Nephron progenitor cell (in vitro differentiated cells): Measurements from ENCODE around the gene BBS9.

Source experiments
- DNase-seq: peaks from one replicate; pipeline ENCODE4 v3.0.0; 2021
- H3K27ac Mint-ChIP-seq: 2 replicates; pipeline ENCODE4 v1.8.0; 2021; ENCODE audit warnings: mild to moderate bottlenecking, moderate library complexity, mixed read lengths
- H3K27me3 Mint-ChIP-seq: 2 replicates; pipeline ENCODE4 v1.8.0; 2021; ENCODE audit warnings: mild to moderate bottlenecking, low read depth, mixed read lengths; ENCODE audit not compliant: poor library complexity
- H3K36me3 Mint-ChIP-seq: 2 replicates; pipeline ENCODE4 v1.8.0; 2021; ENCODE audit warnings: low read depth, mixed read lengths
- H3K4me1 Mint-ChIP-seq: 2 replicates; pipeline ENCODE4 v1.8.0; 2021; ENCODE audit warnings: mixed read lengths
- H3K4me3 Mint-ChIP-seq: 2 replicates; pipeline ENCODE4 v1.8.0; 2021; ENCODE audit warnings: mild to moderate bottlenecking, moderate library complexity, mixed read lengths
- H3K9me3 Mint-ChIP-seq: 2 replicates; pipeline ENCODE4 v1.8.0; 2021; ENCODE audit warnings: mild to moderate bottlenecking, moderate library complexity, mixed read lengths
- TF ChIP-seq, protein P1 (sequence below): fragments of 200-600 bp; sonication (generic); IDR thresholded peaks from 2 replicates; pipeline ENCODE4 v1.5.0; 2021; ENCODE audit warnings: antibody characterized with exemption

Gene BBS9

DNA sequence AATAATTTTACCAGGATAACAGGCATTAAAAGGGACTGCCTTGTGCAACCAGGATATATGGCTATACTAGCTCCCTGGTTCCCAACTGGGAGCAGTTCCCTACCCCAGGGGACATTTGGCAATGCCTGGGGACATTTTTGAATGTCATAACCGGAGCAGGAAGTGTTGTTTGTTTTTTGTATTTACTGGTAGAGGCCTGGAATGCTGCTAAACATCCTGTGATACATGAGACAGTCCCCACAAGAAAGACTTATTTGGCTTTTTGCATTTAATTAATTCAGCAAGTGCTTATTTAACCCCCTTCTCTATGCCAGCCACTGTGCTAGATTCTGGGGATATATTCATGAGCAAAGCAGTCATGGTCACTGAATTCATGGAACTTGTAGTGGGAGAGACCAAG is 181.2 kb downstream of the BBS9 start:
- TF ChIP-seq, protein P1, sequence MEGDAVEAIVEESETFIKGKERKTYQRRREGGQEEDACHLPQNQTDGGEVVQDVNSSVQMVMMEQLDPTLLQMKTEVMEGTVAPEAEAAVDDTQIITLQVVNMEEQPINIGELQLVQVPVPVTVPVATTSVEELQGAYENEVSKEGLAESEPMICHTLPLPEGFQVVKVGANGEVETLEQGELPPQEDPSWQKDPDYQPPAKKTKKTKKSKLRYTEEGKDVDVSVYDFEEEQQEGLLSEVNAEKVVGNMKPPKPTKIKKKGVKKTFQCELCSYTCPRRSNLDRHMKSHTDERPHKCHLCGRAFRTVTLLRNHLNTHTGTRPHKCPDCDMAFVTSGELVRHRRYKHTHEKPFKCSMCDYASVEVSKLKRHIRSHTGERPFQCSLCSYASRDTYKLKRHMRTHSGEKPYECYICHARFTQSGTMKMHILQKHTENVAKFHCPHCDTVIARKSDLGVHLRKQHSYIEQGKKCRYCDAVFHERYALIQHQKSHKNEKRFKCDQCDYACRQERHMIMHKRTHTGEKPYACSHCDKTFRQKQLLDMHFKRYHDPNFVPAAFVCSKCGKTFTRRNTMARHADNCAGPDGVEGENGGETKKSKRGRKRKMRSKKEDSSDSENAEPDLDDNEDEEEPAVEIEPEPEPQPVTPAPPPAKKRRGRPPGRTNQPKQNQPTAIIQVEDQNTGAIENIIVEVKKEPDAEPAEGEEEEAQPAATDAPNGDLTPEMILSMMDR = no peak
- no peak for DNase-seq

DNA sequence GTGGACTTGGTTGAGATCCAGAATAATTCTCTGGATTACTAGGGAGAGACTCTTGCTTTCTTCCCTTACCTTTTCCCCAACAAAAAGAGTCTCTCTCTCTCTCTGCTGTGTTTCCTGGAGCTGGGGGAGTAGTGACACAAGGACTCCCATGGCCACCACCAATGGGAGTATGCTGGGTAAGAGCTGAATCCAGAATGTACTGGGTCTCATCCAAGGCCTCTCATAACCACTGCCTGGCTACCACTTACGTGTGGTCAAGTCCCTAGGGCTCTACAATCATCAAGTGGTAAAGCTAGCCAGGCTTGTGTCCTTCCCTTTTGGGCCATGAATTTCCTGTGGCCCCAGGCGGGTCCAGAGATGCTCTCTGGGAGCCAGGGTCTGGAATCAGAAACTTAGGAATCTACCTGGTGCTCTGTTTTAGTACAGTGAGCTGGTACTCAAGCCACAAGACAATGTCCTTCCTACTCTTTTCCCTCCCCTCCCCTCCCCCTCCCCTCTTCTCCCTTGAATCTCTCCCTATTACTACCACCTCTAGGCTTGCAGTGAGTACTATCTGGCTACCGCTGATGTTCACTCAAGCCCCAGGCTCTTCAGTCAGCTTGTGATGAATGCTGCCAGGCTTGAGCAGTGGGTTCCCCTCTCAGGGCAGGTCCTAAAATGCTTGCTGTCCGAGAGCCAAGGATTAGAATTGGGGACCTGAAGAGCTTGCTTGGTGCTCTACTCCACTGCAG is 196.6 kb downstream of the BBS9 start:
- Mint-ChIP-seq H3K27me3 (peaks cover 3% of the 10 kb centered on the region), H3K9me3 (peaks cover 29% of the 10 kb centered on the region), H3K4me1 (no peaks in the 10 kb centered on the region), H3K4me3 (no peak overlapping the region), H3K36me3 (peaks cover 3% of the 10 kb centered on the region), H3K27ac (no peak overlapping the region)
- no peak for DNase-seq
- TF ChIP-seq, protein P1 = no peak

More for the DNA sequence above, 181.2 kb downstream of the BBS9 start:
- peaks cover 3% of the 10 kb centered on the region for H3K27me3 Mint-ChIP-seq
- no peak overlapping the region for H3K27ac Mint-ChIP-seq
- no peaks in the 10 kb centered on the region for H3K4me1 Mint-ChIP-seq
- H3K4me3 Mint-ChIP-seq = no peak overlapping the region
- peaks cover 5% of the 10 kb centered on the region for H3K36me3 Mint-ChIP-seq
- H3K9me3 Mint-ChIP-seq = peaks cover 6% of the 10 kb centered on the region

DNA sequence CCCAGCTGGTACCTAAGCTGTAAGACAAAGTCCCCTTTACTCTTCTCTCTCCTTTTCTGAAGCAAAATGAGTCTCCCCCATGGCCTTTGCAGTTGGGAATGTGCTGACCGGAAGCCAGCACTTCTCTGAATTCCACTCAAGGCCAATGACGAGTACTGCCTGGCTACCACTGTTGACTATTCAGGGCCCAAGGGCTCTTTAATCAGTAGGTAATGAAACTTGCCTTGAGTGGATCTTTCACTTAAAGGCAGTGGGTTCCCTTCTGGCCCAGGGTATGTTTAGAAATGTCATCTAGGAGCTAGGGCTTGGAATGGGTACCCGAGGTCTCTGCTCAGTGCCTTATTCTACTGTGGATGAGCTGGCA is 197.1 kb downstream of the BBS9 start:
- DNase-seq = no peak
- no peak overlapping the region for H3K4me3 Mint-ChIP-seq
- TF ChIP-seq, protein P1 = no peak
- H3K27ac Mint-ChIP-seq = no peak overlapping the region
- no peaks in the 10 kb centered on the region for H3K36me3 Mint-ChIP-seq
- no peaks in the 10 kb centered on the region for H3K4me1 Mint-ChIP-seq
- H3K27me3 Mint-ChIP-seq = peaks cover 3% of the 10 kb centered on the region
- peaks cover 23% of the 10 kb centered on the region for H3K9me3 Mint-ChIP-seq

DNA sequence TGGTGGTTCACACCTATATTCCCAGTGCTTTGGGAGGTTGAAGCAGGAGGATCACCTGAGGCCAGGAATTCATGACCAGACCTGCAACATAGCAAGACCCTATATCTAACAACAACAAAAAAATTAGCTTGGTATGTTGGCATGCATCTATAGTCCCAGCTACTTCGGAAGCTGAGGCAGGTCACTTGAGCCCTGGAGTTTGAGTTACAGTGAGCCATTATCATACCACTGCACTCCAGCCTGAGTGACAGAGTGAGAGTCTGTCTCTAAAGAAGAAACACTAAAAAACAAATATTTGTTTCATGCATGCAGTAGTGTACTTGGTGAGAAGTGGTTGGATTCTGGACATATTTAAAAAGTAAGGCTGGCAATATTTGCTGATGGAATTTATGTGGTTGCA is 198.1 kb downstream of the BBS9 start:
- no peak overlapping the region for H3K27ac Mint-ChIP-seq
- TF ChIP-seq, protein P1 = no peak
- no peak overlapping the region for H3K4me3 Mint-ChIP-seq
- no peaks in the 10 kb centered on the region for H3K36me3 Mint-ChIP-seq
- no peak for DNase-seq
- H3K27me3 Mint-ChIP-seq = peaks cover 3% of the 10 kb centered on the region
- H3K4me1 Mint-ChIP-seq = no peaks in the 10 kb centered on the region
- H3K9me3 Mint-ChIP-seq = peaks cover 20% of the 10 kb centered on the region

DNA sequence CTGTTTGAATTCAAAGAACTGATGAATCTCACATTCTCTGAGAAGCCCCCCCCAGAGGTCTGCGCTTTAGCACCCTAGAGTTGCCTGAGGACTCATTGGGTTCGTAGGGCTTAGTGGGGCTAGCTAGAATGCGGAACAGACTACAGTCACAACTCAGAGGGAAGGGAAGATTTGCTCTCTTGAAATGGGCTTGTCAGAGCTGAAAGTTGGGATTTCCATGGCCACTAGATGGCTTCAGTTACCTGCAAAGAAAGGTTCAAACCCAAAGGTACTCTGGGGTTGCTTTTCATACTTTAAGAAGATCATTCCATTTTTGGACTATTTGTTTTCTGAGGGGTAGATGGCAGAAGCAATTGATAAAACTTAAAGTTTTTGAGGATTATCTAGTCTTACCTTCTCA is 205.0 kb downstream of the BBS9 start:
- no peaks in the 10 kb centered on the region for H3K9me3 Mint-ChIP-seq
- no peaks in the 10 kb centered on the region for H3K36me3 Mint-ChIP-seq
- TF ChIP-seq, protein P1 = peak; percentile 46
- no peak for DNase-seq
- no peak overlapping the region for H3K4me3 Mint-ChIP-seq
- no peak overlapping the region for H3K27ac Mint-ChIP-seq
- H3K27me3 Mint-ChIP-seq = peaks cover 3% of the 10 kb centered on the region
- no peaks in the 10 kb centered on the region for H3K4me1 Mint-ChIP-seq

DNA sequence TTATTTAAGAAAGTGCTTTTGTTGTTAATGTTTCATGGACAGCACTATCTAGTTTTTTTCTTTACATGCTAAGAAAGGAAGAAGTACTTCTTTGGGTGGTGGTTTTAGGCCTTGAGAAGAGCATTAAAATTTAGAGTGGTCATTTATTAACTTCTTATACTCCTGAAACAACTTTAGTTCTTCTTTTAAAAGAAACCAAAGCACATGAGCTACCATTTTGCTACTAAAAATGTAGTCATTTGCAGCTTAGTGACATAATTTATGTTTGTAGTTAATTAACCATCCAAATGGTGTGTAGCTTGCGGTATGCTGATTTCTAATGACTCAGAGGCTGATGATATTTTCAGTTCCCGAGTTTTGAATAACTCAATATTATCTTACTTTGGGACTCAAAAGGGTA is 207.5 kb downstream of the BBS9 start:
- Mint-ChIP-seq H3K4me3 (no peak overlapping the region), H3K9me3 (no peaks in the 10 kb centered on the region), H3K27ac (no peak overlapping the region), H3K27me3 (peaks cover 3% of the 10 kb centered on the region), H3K4me1 (no peaks in the 10 kb centered on the region), H3K36me3 (no peaks in the 10 kb centered on the region)
- DNase-seq = no peak
- TF ChIP-seq, protein P1 = no peak
